ENCODE measurements around the gene DCDC2C. TPM values are rescaled to one million over a fixed set of nuclear protein-coding genes. Genes with fewer than 3 reads are reported as not detected.

Gene DCDC2C
- total and polyA plus RNA-seq, 2 experiments from 2014 or later = 0.45 TPM; not detected in 1

DNA sequence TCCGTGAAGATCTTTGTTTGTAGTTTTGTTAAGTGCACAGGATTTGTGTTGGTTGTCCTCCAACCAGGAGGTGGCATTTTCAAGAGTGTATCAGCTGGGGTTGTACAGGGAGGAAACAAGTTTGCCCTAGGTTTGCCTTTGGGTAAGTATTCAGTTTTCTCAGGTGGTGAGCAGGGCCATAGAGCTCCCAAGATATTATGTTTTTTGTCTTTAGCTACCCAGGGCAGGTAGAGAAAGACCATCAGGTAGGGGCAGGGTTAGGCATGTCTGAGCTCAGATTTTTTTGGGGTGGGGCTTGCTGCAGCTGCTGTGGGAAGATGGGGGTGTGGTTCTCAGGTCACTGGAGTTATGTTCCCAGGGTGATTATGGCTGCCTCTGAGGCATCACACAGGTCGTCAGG, 191.6 kb downstream of the DCDC2C start:
- H3K36me3 Mint-ChIP-seq (ENCODE audit: low read depth) = peaks cover 8% of the 10 kb centered on the region; the same call in 1 of the 3 replicates
- H3F3A ChIP-seq (replicated peaks; ENCODE audit: low read depth) = no peaks in the 10 kb centered on the region
- no peaks in the 10 kb centered on the region for H3K79me2 ChIP-seq (replicated peaks; ENCODE audit: insufficient read depth)
- DNase-seq (ENCODE audit: low spot score) (no peak), ATAC-seq (no peak)
- no peak overlapping the region for H2AFZ ChIP-seq
- H4K20me1 ChIP-seq (replicated peaks; ENCODE audit: insufficient read depth) = no peaks in the 10 kb centered on the region
- no peaks in the 10 kb centered on the region for H3K36me3 ChIP-seq (ENCODE audit: insufficient read depth)
- H3K4me3 Mint-ChIP-seq = no peak overlapping the region
- H3K27ac ChIP-seq (ENCODE audit: low read depth) = no peak overlapping the region
- no peak overlapping the region for H3K27ac Mint-ChIP-seq
- H3K9me2 ChIP-seq (ENCODE audit: insufficient read depth) = no peaks in the 10 kb centered on the region
- no peak overlapping the region for H3K4me3 ChIP-seq
- H3K27me3 ChIP-seq (ENCODE audit: insufficient read depth) = no peaks in the 10 kb centered on the region
- no peak overlapping the region for H3K4me2 ChIP-seq
- H3K27me3 Mint-ChIP-seq (ENCODE audit: insufficient read depth, low read depth, poor library complexity) = no peaks in the 10 kb centered on the region
- no peak for TF ChIP-seq ZNF114 (CRISPR knock-in tag; IDR thresholded peaks at IDR 0.05)
- no peak for TF ChIP-seq NANOG (IDR thresholded peaks at IDR 0.05; ENCODE audit: borderline replicate concordance)
- no peak for TF ChIP-seq EZH2phosphoT487 (IDR thresholded peaks at IDR 0.05; ENCODE audit: unreplicated experiment)
- TF ChIP-seq ZNF331 (CRISPR knock-in tag; IDR thresholded peaks at IDR 0.05; ENCODE audit: low read depth) = no peak
- TF ChIP-seq POLR2AphosphoS5 (IDR thresholded peaks at IDR 0.05; ENCODE audit: low read depth) = no peak
- TF ChIP-seq, protein P1, sequence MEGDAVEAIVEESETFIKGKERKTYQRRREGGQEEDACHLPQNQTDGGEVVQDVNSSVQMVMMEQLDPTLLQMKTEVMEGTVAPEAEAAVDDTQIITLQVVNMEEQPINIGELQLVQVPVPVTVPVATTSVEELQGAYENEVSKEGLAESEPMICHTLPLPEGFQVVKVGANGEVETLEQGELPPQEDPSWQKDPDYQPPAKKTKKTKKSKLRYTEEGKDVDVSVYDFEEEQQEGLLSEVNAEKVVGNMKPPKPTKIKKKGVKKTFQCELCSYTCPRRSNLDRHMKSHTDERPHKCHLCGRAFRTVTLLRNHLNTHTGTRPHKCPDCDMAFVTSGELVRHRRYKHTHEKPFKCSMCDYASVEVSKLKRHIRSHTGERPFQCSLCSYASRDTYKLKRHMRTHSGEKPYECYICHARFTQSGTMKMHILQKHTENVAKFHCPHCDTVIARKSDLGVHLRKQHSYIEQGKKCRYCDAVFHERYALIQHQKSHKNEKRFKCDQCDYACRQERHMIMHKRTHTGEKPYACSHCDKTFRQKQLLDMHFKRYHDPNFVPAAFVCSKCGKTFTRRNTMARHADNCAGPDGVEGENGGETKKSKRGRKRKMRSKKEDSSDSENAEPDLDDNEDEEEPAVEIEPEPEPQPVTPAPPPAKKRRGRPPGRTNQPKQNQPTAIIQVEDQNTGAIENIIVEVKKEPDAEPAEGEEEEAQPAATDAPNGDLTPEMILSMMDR (conservative IDR thresholded peaks at IDR 0.05; ENCODE audit: low read depth in 2 of 2) = no peak
- no peak for TF ChIP-seq CREB1 (CRISPR knock-in tag; IDR thresholded peaks at IDR 0.05; ENCODE audit: low read depth)
- no peak for TF ChIP-seq EZH2 (IDR thresholded peaks at IDR 0.05; ENCODE audit: low read depth, unreplicated experiment)
- no peak for TF ChIP-seq STAT1 (IDR thresholded peaks at IDR 0.05; ENCODE audit: unreplicated experiment)
- TF ChIP-seq, protein P2, sequence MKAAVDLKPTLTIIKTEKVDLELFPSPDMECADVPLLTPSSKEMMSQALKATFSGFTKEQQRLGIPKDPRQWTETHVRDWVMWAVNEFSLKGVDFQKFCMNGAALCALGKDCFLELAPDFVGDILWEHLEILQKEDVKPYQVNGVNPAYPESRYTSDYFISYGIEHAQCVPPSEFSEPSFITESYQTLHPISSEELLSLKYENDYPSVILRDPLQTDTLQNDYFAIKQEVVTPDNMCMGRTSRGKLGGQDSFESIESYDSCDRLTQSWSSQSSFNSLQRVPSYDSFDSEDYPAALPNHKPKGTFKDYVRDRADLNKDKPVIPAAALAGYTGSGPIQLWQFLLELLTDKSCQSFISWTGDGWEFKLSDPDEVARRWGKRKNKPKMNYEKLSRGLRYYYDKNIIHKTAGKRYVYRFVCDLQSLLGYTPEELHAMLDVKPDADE (IDR thresholded peaks at IDR 0.05) = no peak
- TF ChIP-seq JUNB (IDR thresholded peaks at IDR 0.05; ENCODE audit: unreplicated experiment) = no peak
- TF ChIP-seq, protein P3, sequence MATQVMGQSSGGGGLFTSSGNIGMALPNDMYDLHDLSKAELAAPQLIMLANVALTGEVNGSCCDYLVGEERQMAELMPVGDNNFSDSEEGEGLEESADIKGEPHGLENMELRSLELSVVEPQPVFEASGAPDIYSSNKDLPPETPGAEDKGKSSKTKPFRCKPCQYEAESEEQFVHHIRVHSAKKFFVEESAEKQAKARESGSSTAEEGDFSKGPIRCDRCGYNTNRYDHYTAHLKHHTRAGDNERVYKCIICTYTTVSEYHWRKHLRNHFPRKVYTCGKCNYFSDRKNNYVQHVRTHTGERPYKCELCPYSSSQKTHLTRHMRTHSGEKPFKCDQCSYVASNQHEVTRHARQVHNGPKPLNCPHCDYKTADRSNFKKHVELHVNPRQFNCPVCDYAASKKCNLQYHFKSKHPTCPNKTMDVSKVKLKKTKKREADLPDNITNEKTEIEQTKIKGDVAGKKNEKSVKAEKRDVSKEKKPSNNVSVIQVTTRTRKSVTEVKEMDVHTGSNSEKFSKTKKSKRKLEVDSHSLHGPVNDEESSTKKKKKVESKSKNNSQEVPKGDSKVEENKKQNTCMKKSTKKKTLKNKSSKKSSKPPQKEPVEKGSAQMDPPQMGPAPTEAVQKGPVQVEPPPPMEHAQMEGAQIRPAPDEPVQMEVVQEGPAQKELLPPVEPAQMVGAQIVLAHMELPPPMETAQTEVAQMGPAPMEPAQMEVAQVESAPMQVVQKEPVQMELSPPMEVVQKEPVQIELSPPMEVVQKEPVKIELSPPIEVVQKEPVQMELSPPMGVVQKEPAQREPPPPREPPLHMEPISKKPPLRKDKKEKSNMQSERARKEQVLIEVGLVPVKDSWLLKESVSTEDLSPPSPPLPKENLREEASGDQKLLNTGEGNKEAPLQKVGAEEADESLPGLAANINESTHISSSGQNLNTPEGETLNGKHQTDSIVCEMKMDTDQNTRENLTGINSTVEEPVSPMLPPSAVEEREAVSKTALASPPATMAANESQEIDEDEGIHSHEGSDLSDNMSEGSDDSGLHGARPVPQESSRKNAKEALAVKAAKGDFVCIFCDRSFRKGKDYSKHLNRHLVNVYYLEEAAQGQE (IDR thresholded peaks at IDR 0.05; ENCODE audit: unreplicated experiment) = no peak
- TF ChIP-seq, protein P4, sequence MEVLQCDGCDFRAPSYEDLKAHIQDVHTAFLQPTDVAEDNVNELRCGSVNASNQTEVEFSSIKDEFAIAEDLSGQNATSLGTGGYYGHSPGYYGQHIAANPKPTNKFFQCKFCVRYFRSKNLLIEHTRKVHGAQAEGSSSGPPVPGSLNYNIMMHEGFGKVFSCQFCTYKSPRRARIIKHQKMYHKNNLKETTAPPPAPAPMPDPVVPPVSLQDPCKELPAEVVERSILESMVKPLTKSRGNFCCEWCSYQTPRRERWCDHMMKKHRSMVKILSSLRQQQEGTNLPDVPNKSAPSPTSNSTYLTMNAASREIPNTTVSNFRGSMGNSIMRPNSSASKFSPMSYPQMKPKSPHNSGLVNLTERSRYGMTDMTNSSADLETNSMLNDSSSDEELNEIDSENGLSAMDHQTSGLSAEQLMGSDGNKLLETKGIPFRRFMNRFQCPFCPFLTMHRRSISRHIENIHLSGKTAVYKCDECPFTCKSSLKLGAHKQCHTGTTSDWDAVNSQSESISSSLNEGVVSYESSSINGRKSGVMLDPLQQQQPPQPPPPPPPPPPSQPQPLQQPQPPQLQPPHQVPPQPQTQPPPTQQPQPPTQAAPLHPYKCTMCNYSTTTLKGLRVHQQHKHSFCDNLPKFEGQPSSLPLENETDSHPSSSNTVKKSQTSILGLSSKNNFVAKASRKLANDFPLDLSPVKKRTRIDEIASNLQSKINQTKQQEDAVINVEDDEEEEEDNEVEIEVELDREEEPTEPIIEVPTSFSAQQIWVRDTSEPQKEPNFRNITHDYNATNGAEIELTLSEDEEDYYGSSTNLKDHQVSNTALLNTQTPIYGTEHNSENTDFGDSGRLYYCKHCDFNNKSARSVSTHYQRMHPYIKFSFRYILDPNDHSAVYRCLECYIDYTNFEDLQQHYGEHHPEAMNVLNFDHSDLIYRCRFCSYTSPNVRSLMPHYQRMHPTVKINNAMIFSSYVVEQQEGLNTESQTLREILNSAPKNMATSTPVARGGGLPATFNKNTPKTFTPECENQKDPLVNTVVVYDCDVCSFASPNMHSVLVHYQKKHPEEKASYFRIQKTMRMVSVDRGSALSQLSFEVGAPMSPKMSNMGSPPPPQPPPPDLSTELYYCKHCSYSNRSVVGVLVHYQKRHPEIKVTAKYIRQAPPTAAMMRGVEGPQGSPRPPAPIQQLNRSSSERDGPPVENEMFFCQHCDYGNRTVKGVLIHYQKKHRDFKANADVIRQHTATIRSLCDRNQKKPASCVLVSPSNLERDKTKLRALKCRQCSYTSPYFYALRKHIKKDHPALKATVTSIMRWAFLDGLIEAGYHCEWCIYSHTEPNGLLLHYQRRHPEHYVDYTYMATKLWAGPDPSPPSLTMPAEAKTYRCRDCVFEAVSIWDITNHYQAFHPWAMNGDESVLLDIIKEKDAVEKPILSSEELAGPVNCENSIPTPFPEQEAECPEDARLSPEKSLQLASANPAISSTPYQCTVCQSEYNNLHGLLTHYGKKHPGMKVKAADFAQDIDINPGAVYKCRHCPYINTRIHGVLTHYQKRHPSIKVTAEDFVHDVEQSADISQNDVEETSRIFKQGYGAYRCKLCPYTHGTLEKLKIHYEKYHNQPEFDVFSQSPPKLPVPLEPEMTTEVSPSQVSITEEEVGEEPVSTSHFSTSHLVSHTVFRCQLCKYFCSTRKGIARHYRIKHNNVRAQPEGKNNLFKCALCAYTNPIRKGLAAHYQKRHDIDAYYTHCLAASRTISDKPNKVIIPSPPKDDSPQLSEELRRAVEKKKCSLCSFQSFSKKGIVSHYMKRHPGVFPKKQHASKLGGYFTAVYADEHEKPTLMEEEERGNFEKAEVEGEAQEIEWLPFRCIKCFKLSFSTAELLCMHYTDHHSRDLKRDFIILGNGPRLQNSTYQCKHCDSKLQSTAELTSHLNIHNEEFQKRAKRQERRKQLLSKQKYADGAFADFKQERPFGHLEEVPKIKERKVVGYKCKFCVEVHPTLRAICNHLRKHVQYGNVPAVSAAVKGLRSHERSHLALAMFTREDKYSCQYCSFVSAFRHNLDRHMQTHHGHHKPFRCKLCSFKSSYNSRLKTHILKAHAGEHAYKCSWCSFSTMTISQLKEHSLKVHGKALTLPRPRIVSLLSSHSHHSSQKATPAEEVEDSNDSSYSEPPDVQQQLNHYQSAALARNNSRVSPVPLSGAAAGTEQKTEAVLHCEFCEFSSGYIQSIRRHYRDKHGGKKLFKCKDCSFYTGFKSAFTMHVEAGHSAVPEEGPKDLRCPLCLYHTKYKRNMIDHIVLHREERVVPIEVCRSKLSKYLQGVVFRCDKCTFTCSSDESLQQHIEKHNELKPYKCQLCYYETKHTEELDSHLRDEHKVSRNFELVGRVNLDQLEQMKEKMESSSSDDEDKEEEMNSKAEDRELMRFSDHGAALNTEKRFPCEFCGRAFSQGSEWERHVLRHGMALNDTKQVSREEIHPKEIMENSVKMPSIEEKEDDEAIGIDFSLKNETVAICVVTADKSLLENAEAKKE (CRISPR knock-in tag; IDR thresholded peaks at IDR 0.05) = no peak
- no peaks in the 10 kb centered on the region for H3K4me1 ChIP-seq (ENCODE audit: insufficient read depth)
- no peaks in the 10 kb centered on the region for H3K4me1 Mint-ChIP-seq
- peaks cover 94% of the 10 kb centered on the region for H3K9me3 Mint-ChIP-seq

All from GM23338 (cell line).